ENCODE data around the gene KIAA1755. TPM values are rescaled to one million over a fixed set of nuclear protein-coding genes. Genes with fewer than 3 reads are reported as not detected.
"Not testable (repeated sequence)": the region's sequence is repeated elsewhere in the genome, so short reads cannot be mapped to it uniquely, and the experiment has no call there.

Gene KIAA1755
- total RNA-seq, 6 experiments from 2014 or later: 0.06 to 2.7 (median 1.5) TPM

DNA sequence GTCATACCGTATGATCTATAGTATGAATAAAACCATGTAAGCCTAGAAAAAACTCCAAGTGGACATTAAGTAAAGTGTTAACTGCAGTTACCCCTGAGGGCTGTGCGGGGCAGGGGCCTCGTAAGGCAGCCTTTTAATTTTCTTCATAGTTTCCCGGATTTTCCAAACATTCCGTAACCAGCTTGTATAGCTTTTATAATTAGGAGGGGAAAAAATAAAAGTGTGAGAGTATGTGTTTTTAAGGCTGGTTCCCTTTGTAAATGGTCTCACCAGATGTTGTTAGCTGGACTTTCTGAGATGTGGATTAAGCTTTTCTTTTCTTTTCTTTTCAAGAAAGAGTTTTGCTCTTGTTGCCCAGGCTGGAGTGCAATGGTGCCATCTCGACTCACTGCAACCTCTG, 7.0 kb downstream of the KIAA1755 start:
- TF ChIP-seq POLR2A (IDR thresholded peaks at IDR 0.05) (no peak), CTCF (IDR thresholded peaks at IDR 0.05) (no peak)
- Histone ChIP-seq H3K4me1 (no peaks in the 10 kb centered on the region), H3K4me3 (no peak overlapping the region), H3K27me3 (no peaks in the 10 kb centered on the region), H3K27ac (no peak overlapping the region), H3K9me3 (no peaks in the 10 kb centered on the region), H3K36me3 (no peaks in the 10 kb centered on the region)
- intact Hi-C loops (cut with DNase I): no loop called here
- 86% methylated on average over 6 of the region's 6 CpGs for WGBS (ENCODE audit: insufficient coverage, low coverage, low lambda C conversion rate, missing lambda C conversion rate)
- DNase-seq (no peak), ATAC-seq (no peak)

GRCh38 chr20:38252292-38253288, 7.9 kb downstream of the KIAA1755 start:
- TF ChIP-seq POLR2A (IDR thresholded peaks at IDR 0.05) (no peak), CTCF (IDR thresholded peaks at IDR 0.05) (no peak)
- ATAC-seq (no peak), DNase-seq (no peak)
- intact Hi-C loops (cut with DNase I): no loop called here
- Histone ChIP-seq H3K4me1 (no peaks in the 10 kb centered on the region), H3K9me3 (no peaks in the 10 kb centered on the region), H3K27me3 (no peaks in the 10 kb centered on the region), H3K4me3 (no peak overlapping the region), H3K36me3 (no peaks in the 10 kb centered on the region), H3K27ac (no peak overlapping the region)
- 57% methylated on average over 9 of the region's 20 CpGs for WGBS (ENCODE audit: insufficient coverage, low coverage, low lambda C conversion rate, missing lambda C conversion rate)

DNA sequence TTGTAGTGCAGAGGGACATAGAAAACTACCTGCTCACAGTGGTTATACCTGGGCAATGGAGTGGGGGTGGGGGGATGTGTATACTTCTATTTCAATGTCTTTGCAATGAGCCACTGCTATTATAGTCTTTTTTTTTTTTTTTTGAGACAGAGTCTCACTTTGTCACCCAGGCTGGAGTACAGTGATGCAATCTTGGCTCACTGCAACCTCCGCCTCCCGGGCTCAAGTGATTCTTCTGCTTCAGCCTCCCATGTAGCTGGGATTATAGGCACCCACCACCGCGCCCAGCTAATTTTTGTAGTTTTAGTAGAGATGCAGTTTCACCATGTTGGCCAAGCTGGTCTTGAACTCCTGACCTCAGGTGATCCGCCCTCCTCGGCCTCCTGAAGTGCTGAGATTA, 9.1 kb downstream of the KIAA1755 start:
- not testable (repeated sequence) for H3K27me3 ChIP-seq, H3K27ac ChIP-seq, DNase-seq

DNA sequence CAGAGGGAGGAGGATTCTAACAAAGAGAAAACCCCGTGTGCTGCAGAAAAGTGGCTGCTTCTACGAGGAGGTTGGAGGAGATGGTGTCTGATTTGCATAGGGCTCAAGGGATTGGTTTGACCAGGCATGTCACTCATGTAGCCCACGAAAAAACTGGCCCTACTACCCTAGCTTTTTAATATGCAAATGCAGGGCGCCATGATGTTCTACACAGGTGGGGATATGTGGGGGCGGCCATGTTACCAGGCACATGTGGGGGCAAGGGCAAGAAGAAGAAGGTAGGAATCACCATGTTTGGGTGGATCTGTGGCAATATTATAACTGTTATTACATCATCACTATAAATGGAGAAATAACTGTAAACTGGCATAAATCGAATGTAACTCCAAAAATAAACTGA, 9.9 kb downstream of the KIAA1755 start:
- intact Hi-C loops (cut with DNase I): no loop called here
- Histone ChIP-seq H3K4me3 (no peak overlapping the region), H3K4me1 (peaks cover 0 to 18% (median 3%) of the 10 kb centered on the region in 4 donors), H3K27me3 (no peaks in the 10 kb centered on the region), H3K9me3 (no peaks in the 10 kb centered on the region), H3K27ac (no peak overlapping the region), H3K36me3 (no peaks in the 10 kb centered on the region)
- no peak for ATAC-seq
- DNase-seq: no peak
- 79% methylated on average over 6 of the region's 6 CpGs for WGBS (ENCODE audit: insufficient coverage, low coverage, low lambda C conversion rate, missing lambda C conversion rate)
- TF ChIP-seq POLR2A (IDR thresholded peaks at IDR 0.05): no peak
- TF ChIP-seq CTCF (IDR thresholded peaks at IDR 0.05): no peak

More for the DNA sequence above, 9.1 kb downstream of the KIAA1755 start:
- H3K36me3 ChIP-seq; intact Hi-C loops (cut with DNase I); ATAC-seq; H3K9me3 ChIP-seq; H3K4me3 ChIP-seq; H3K4me1 ChIP-seq: not testable (repeated sequence)
- 100% methylated on average over 2 of the region's 6 CpGs for WGBS (ENCODE audit: insufficient coverage, low coverage, low lambda C conversion rate, missing lambda C conversion rate)
